Duodenal mucosa (tissue), 2 donors: Measurements from ENCODE around the gene TERT.

Experiments
- H3K27ac ChIP-seq: one replicate; pipeline ENCODE4 v1.7.0; 2013; ENCODE audit warnings: low read depth, low read length
- H3K27me3 ChIP-seq, 2 donors: one replicate each; pipeline ENCODE4 v1.7.0; 2013; ENCODE audit warnings: low read length in 2 of 2, control low read depth in 1 of 2; ENCODE audit not compliant: insufficient read depth in 2 of 2, control insufficient read depth in 1 of 2
- H3K36me3 ChIP-seq, 2 donors: one replicate each; pipeline ENCODE4 v1.7.0; 2013; ENCODE audit warnings: low read length in 2 of 2, control low read depth in 1 of 2; ENCODE audit not compliant: insufficient read depth in 2 of 2, control insufficient read depth in 1 of 2
- H3K4me1 ChIP-seq, 2 donors: one replicate each; pipeline ENCODE4 v1.7.0; 2013; ENCODE audit warnings: low read length in 2 of 2, control low read depth in 1 of 2; ENCODE audit not compliant: insufficient read depth in 2 of 2, control insufficient read depth in 1 of 2
- H3K4me3 ChIP-seq, 2 donors: one replicate each; pipeline ENCODE4 v1.7.0; 2013; ENCODE audit warnings: low read length in 2 of 2, low read depth in 1 of 2
- H3K9ac ChIP-seq, 2 donors: one replicate each; pipeline ENCODE4 v1.7.0; 2013; ENCODE audit warnings: low read length in 2 of 2, low read depth in 1 of 2
- H3K9me3 ChIP-seq, 2 donors: one replicate each; pipeline ENCODE4 v1.7.0; 2013; ENCODE audit warnings: low read length in 2 of 2, control low read depth in 1 of 2; ENCODE audit not compliant: control insufficient read depth in 1 of 2

TERT gene

GRCh38 chr5:1208221-1208742 lies 86.6 kb downstream of the TERT start:
- H3K27me3 ChIP-seq: no peaks in the 10 kb centered on the region
- peaks cover 3 to 21% of the 10 kb centered on the region in 2 donors for H3K36me3 ChIP-seq
- no peak overlapping the region for H3K9ac ChIP-seq
- no peak overlapping the region for H3K27ac ChIP-seq
- H3K9me3 ChIP-seq: no peaks in the 10 kb centered on the region
- no peak overlapping the region for H3K4me3 ChIP-seq
- peaks cover 9 to 40% of the 10 kb centered on the region in 2 donors for H3K4me1 ChIP-seq

- H3K9me3 ChIP-seq: no peaks in the 10 kb centered on the region
- no peaks in the 10 kb centered on the region for H3K27me3 ChIP-seq
- H3K4me3 ChIP-seq: no peak overlapping the region
- peaks cover 9 to 40% of the 10 kb centered on the region in 2 donors for H3K4me1 ChIP-seq
- no peak overlapping the region for H3K27ac ChIP-seq
- peaks cover 3 to 21% of the 10 kb centered on the region in 2 donors for H3K36me3 ChIP-seq
- H3K9ac ChIP-seq: no peak overlapping the region
Measured at GRCh38 chr5:1207555-1207954, 87.3 kb downstream of the TERT start.

DNA sequence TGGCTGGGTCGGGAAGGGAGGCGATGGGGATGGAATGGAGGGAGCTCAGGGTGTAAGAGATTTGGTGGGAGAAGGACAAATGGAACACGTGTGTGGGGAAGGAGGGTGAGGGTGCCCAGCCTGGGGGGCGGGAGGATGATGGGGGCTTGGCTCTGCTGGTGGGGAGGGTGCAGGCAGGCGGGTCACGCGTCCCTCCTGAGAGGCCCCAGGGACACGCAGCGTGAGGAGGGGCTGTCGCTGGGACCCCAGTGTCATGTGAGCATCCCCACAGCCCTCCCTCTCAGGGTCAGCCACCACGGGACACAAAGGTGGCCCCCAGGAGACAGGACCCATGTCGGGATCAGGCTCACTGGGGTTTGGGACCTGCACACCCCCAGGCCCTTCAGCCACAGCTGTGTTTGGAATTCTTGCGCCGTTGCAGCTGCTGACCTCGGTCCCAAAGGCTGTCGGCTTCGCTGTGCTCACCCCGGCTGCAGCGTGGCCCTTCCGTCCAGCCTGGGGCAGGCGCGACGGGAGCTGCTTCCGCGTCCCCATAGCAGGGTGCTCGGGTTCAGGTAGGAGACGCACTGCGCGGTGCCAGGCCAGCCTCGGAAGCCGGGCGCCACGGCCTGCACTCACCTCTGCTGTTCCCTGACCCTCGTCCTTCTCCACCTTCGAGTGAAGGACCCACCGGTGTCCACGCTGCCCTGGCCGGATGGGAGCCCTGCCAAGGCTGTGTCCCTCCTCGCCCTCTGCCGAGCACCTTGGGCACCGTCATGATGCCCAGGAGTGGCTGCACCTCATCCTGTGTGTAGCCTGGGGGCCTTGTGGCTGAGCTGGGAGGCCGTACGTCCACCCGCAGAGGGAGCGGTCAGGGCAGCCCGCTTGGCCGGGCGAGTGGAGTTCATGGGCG lies 88.1 kb downstream of the TERT start:
- Histone ChIP-seq H3K9me3 (no peaks in the 10 kb centered on the region), H3K27me3 (no peaks in the 10 kb centered on the region), H3K4me1 (peaks cover 9 to 40% of the 10 kb centered on the region in 2 donors), H3K36me3 (peaks cover 6 to 16% of the 10 kb centered on the region in 2 donors), H3K4me3 (no peak overlapping the region), H3K9ac (no peak overlapping the region), H3K27ac (no peak overlapping the region)

DNA sequence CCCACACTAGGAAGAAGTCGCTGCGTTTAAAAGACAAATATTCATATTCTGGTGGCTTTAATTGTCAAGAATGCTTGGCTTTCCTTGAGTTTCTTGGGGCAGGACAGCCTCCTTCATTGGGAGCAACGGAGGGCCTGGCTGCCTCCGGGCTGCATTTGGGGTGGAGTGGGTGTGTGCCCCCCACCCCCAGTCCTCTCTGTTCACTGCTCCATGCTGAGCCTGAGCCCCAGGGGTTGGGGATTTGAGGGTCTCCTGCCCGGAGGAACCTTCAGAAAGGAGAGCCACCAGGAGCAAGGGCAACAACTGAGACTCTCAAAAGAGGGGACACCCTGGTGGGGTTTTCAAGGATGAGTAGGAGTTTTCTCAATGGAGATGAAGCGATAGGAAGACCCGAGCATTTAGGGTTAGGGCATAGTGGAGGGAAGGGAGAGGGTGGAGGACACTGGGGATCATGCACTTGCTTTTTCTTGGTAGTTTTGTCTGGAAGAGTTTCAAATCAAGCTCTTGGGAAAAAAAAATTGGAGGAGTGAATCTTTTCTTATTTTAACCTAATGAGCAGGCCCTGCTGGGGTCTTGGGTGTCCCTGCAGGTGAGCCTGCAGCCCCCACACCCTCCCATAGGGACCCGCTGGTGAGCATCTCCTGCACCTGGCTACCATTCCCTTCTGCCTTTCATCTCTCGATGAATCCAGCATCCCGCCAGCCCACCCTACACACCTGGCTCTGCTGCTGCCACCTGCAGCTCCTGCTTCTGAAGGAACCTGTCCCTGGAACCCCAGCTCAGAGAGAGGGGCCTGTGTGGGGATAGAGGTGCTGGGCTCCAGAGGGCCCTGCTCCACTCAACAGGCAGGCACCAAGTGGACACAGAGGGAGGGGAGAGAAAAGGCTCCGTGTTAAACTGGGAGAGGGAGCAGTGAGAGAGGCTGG lies 89.3 kb downstream of the TERT start:
- peak overlapping the region in 1 of 2 donors; percentile 14 for H3K9ac ChIP-seq
- H3K36me3 ChIP-seq: peaks cover 6% of the 10 kb centered on the region in 2 donors
- no peaks in the 10 kb centered on the region for H3K9me3 ChIP-seq
- peaks cover 15 to 48% of the 10 kb centered on the region in 2 donors for H3K4me1 ChIP-seq
- no peak overlapping the region for H3K27ac ChIP-seq
- H3K4me3 ChIP-seq: peak overlapping the region; percentile 64 to 67
- no peaks in the 10 kb centered on the region for H3K27me3 ChIP-seq

DNA sequence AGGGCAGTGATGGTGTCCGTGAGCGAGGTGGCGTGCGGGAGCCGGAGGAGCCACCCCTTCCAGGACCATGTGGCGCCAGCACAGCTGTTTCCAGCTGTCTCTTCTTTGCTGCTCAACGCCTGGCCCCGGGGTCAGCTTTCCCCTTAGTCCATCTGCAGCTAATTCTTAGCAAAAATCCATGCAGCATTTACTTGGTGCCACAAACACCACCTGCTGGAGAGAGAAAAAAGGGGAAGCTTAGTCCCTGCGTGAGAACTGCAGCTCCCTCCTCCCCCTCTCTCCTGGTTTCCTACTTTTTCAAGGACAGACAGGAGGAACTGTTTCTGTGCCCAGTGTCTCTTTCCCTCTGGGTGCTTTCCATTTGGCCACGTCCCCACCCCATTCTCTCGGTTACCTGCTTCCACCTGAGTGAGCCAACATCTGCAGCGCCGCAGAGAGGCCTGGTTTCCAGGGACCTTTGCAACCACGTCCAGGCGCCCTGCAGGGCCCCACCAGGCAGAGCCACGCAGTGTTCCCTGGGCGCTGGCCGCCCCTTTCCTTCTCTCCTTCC lies 90.1 kb downstream of the TERT start:
- Histone ChIP-seq H3K4me3 (peak overlapping the region; percentile 64 to 67), H3K9me3 (no peaks in the 10 kb centered on the region), H3K9ac (peak overlapping the region in 1 of 2 donors; percentile 71), H3K4me1 (peaks cover 20 to 53% of the 10 kb centered on the region in 2 donors), H3K27ac (no peak overlapping the region), H3K36me3 (peaks cover 0 to 5% of the 10 kb centered on the region in 2 donors), H3K27me3 (no peaks in the 10 kb centered on the region)

GRCh38 chr5:1203968-1204692 lies 90.7 kb downstream of the TERT start:
- H3K36me3 ChIP-seq: peaks cover 0 to 3% of the 10 kb centered on the region in 2 donors

DNA sequence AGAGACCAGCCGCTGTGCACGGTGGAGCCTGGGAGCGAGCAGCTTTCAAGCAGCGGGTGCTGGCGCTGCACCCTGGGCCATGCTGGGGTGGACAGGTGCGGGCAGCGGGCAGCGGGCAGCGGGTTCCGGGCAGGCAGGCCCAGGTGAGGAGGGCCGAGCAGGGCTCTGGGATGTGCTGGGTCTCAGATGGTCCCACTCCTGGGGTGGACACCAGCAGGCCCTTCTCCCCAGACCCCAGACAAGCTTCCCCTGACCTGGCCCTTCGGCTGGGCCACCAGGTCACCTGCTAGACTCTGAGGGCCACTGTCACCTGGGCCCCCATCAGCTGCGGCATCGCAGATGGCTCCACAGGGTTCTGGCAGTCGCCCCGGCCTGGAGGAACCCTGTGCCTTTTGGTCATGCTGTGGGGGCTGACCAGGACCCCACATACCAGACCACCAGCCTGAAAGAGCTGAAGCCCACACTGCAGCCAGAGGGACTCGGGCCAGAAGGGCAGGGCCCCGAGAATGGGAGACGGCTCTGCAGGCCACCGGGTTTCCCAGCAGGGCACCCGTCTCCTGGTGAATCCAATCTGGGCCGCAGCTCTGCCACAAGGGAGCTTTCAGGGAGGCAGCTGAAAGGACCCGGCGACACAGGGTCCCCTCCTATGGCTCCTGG lies 91.4 kb downstream of the TERT start:
- Histone ChIP-seq H3K4me1 (peaks cover 21 to 43% of the 10 kb centered on the region in 2 donors), H3K36me3 (peaks cover 0 to 3% of the 10 kb centered on the region in 2 donors), H3K9ac (peak overlapping the region; percentile 69 to 71), H3K4me3 (peak overlapping the region; percentile 64 to 67), H3K9me3 (no peaks in the 10 kb centered on the region), H3K27ac (peak overlapping the region; percentile 20), H3K27me3 (no peaks in the 10 kb centered on the region)

More at GRCh38 chr5:1203968-1204692, 90.7 kb downstream of the TERT start:
- Histone ChIP-seq H3K4me1 (peaks cover 24 to 49% of the 10 kb centered on the region in 2 donors), H3K9me3 (no peaks in the 10 kb centered on the region), H3K9ac (peak overlapping the region; percentile 25 to 71), H3K27me3 (no peaks in the 10 kb centered on the region), H3K4me3 (peak overlapping the region; percentile 64 to 67), H3K27ac (peak overlapping the region; percentile 20)
